A549 treated with ZK216348 at 1 μM for 4 hours (cell line): ENCODE measurements around the gene FAM184B. TPM values are rescaled to one million over a fixed set of nuclear protein-coding genes. Genes with fewer than 3 reads are reported as not detected.

Experiments used
- total RNA-seq: library from RNA; stranded (reverse); fragments of 200-300 nt; extraction: Qiagen RNA extraction; gene quantifications from 5 replicates; pipeline ENCODE4 v1.2.3, GENCODE V29; 2022; ENCODE audit warnings: low read depth

The FAM184B gene
- 0.02 to 0.07 TPM (median 0.04 TPM) in 5 replicates for total RNA-seq

GRCh38 chr4:17781300-17782287 is at the start of gene FAM184B:
Gene FAM184B (minus strand): TSS chr4:17781621. CDS start chr4:17781299, 322 bp downstream.

GRCh38 chr4:17810260-17811077 is 29.0 kb upstream of the FAM184B start, which contains the start of the genes DCAF16 and NCAPG:
Gene DCAF16 (minus strand): TSS chr4:17810757. CDS start chr4:17804141, 6,616 bp downstream.
Gene NCAPG (plus strand): TSS chr4:17810979. CDS start chr4:17811078, 99 bp downstream.

GRCh38 chr4:17614416-17615299 is 166.8 kb downstream of the FAM184B start, which contains the start of gene MED28:
Gene MED28 (plus strand): TSS chr4:17614641. CDS start chr4:17614655, 14 bp downstream.

Other genes starting within 250 kb of the FAM184B start
- 33.0 to 53.9 TPM (median 35.3 TPM) in 5 replicates for gene LAP3, start 204.4 kb downstream of the FAM184B start, total RNA-seq
- 24.0 to 45.7 TPM (median 26.9 TPM) in 5 replicates for gene MED28, start 167.0 kb downstream of the FAM184B start, total RNA-seq
- 4.5 to 7.9 TPM (median 6.0 TPM) in 5 replicates for gene DCAF16, start 29.1 kb upstream of the FAM184B start, total RNA-seq
- gene NCAPG, start 29.4 kb upstream of the FAM184B start, total RNA-seq: 19.4 to 31.0 TPM (median 27.6 TPM) in 5 replicates
- 2.8 to 7.5 TPM (median 5.5 TPM) in 5 replicates for gene LCORL, start 240.1 kb upstream of the FAM184B start, total RNA-seq